PFSK-1 (cell line): ENCODE results near the gene RAB3C.

ENCODE experiments used
- FOXP2 ChIP-seq: optimal IDR thresholded peaks from 2 replicates; pipeline ENCODE3; 2011; ENCODE audit warnings: borderline replicate concordance, control low read depth, inconsistent platforms; ENCODE audit not compliant: insufficient read depth; ENCODE audit errors: extremely low read length, extremely low read depth
- POLR2AphosphoS5 ChIP-seq: IDR thresholded peaks from 2 replicates; pipeline ENCODE4 v1.6.1; 2012; ENCODE audit warnings: low read depth, mild to moderate bottlenecking, control low read depth, low read length, moderate library complexity
- SIN3A ChIP-seq: IDR thresholded peaks from 2 replicates; pipeline ENCODE4 v1.6.1; 2012; ENCODE audit warnings: mild to moderate bottlenecking, low read length, moderate library complexity, borderline replicate concordance; ENCODE audit not compliant: insufficient read depth
- TAF1 ChIP-seq: IDR thresholded peaks from 2 replicates; pipeline ENCODE4 v1.6.1; 2012; ENCODE audit warnings: low read length, control low read depth, borderline replicate concordance; ENCODE audit not compliant: insufficient read depth
- TF ChIP-seq, protein P1 (sequence below), 2 experiments: IDR thresholded peaks; 2 replicates each; pipeline versions ENCODE4 v1.6.1 to v1.8.0; 2011 to 2012; ENCODE audit warnings: low read depth in 2 of 2, low read length in 2 of 2, control low read depth in 1 of 2, inconsistent platforms in 1 of 2, mild to moderate bottlenecking in 1 of 2, moderate library complexity in 1 of 2; ENCODE audit not compliant: insufficient read depth in 1 of 2

DNA sequence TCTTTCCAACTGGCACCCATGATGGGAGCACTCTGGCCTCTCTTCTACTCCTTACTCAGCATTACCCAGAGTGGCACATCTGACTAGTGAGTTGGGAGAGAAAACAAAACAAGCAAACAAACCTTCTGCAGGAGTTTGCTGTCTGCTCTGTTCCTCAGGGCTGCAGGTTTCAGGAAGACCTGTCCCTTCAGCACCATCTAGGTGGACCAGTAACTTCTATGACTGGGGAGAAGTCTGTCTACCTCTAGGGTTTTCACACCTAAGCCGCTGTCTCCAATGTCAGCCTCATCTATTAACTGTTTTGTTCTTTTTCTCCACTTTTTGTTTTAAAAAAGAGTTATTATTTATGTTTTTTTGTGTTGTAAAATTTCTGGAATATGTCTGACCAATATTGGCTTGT is 58.7 kb downstream of the RAB3C start:
- no peak for TF ChIP-seq POLR2AphosphoS5
- no peak for TF ChIP-seq SIN3A
- TF ChIP-seq TAF1: no peak
- TF ChIP-seq, protein P1, sequence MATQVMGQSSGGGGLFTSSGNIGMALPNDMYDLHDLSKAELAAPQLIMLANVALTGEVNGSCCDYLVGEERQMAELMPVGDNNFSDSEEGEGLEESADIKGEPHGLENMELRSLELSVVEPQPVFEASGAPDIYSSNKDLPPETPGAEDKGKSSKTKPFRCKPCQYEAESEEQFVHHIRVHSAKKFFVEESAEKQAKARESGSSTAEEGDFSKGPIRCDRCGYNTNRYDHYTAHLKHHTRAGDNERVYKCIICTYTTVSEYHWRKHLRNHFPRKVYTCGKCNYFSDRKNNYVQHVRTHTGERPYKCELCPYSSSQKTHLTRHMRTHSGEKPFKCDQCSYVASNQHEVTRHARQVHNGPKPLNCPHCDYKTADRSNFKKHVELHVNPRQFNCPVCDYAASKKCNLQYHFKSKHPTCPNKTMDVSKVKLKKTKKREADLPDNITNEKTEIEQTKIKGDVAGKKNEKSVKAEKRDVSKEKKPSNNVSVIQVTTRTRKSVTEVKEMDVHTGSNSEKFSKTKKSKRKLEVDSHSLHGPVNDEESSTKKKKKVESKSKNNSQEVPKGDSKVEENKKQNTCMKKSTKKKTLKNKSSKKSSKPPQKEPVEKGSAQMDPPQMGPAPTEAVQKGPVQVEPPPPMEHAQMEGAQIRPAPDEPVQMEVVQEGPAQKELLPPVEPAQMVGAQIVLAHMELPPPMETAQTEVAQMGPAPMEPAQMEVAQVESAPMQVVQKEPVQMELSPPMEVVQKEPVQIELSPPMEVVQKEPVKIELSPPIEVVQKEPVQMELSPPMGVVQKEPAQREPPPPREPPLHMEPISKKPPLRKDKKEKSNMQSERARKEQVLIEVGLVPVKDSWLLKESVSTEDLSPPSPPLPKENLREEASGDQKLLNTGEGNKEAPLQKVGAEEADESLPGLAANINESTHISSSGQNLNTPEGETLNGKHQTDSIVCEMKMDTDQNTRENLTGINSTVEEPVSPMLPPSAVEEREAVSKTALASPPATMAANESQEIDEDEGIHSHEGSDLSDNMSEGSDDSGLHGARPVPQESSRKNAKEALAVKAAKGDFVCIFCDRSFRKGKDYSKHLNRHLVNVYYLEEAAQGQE (IDR thresholded peaks at IDR 0.05; ENCODE audit: insufficient read depth in 1 of 2, low read depth in 2 of 2, low read length in 2 of 2): peak; percentile 56 to 85; a peak in 3 of 4 replicates
- no peak for TF ChIP-seq FOXP2
